Naive thymus-derived CD8-positive, alpha-beta T cell (primary cell): Measurements from ENCODE around the gene DKK3. TPM values are rescaled to one million over a fixed set of nuclear protein-coding genes. Genes with fewer than 3 reads are reported as not detected.

Experiments
- ATAC-seq, 2 donors: fragments of 150-1000 bp; cut with Tn5 transposase in 1 of 2; sonication (Bioruptor Pico), chemical (Tn5 transposase) in 1 of 2; 1 replicate in 1 of 2; 2 replicates in 1 of 2; pipeline ENCODE4 v1.10.0; 2021; ENCODE audit warnings: mild to moderate bottlenecking in 2 of 2, moderate library complexity in 2 of 2
- POLR2A ChIA-PET: fragments of 350-600 bp; sonication (Branson Sonifier 250); formaldehyde crosslinking; loops from one replicate; lab custom pipeline; 2021; ENCODE audit warnings: antibody characterized with exemption; lab: Charles Lee
- DNase-seq, 10 donors: peaks; one replicate each; pipeline versions ENCODE4 v3.0.0 to v3.0.0-alpha.2; 2020 to 2022
- H3K27ac Mint-ChIP-seq, 10 donors: one replicate each; pipeline ENCODE4 v1.8.0; 2020 to 2022; ENCODE audit warnings: mild to moderate bottlenecking in 10 of 10, mixed read lengths in 10 of 10, moderate library complexity in 4 of 10, inconsistent platforms in 1 of 10
- H3K27me3 Mint-ChIP-seq, 5 donors: one replicate each; pipeline ENCODE4 v1.8.0; 2021 to 2022; ENCODE audit warnings: mixed read lengths in 5 of 5
- H3K36me3 Mint-ChIP-seq, 3 donors: one replicate each; pipeline ENCODE4 v1.8.0; 2020 to 2022; ENCODE audit warnings: mixed read lengths in 3 of 3, mild to moderate bottlenecking in 2 of 3, inconsistent platforms in 1 of 3
- H3K4me1 Mint-ChIP-seq, 4 donors: one replicate each; pipeline ENCODE4 v1.8.0; 2021 to 2022; ENCODE audit warnings: mixed read lengths in 4 of 4
- H3K4me3 Mint-ChIP-seq, 10 donors: one replicate each; pipeline ENCODE4 v1.8.0; 2020 to 2022; ENCODE audit warnings: mild to moderate bottlenecking in 10 of 10, mixed read lengths in 10 of 10, moderate library complexity in 6 of 10, inconsistent platforms in 1 of 10
- H3K9me3 Mint-ChIP-seq, 9 donors: one replicate each; pipeline ENCODE4 v1.8.0; 2020 to 2022; ENCODE audit warnings: mixed read lengths in 9 of 9, mild to moderate bottlenecking in 3 of 9, inconsistent platforms in 1 of 9, moderate library complexity in 1 of 9
- polyA plus RNA-seq, 3 donors: library from polyadenylated mRNA; unstranded; fragments of 300-500 nt; fragmentation: Illumina TruSeq; gene quantifications; one replicate each; pipeline ENCODE4 v1.2.3, GENCODE V29; 2021
- total RNA-seq, 8 experiments: library from RNA in 2 of 8; stranded (reverse) in 2 of 8; gene quantifications; one replicate each; pipeline ENCODE4 v1.2.3 and lab custom pipeline; 2021 to 2026

The DKK3 gene
- total and polyA plus RNA-seq, 5 experiments from 2014 or later, result 2.3 to 10.8 (median 8.6) TPM

GRCh38 chr11:12026331-12027211 is 18.1 kb upstream of the DKK3 start:
- POLR2A ChIA-PET, result interaction anchor here (0.6 kb wide), 1 partner anchor 184 kb away, joined by 3 read pairs; no protein-coding TSS in a partner anchor
- no peak overlapping the region for H3K27ac Mint-ChIP-seq
- H3K4me3 Mint-ChIP-seq, result no peak overlapping the region
- DNase-seq (no peak), ATAC-seq (no peak)
- H3K36me3 Mint-ChIP-seq, result peaks cover 0 to 20% (median 13%) of the 10 kb centered on the region in 3 donors
- peaks cover 9 to 30% (median 16%) of the 10 kb centered on the region in 5 donors for H3K27me3 Mint-ChIP-seq
- no peaks in the 10 kb centered on the region for H3K4me1 Mint-ChIP-seq
- H3K9me3 Mint-ChIP-seq, result peaks cover 0 to 18% (median 9%) of the 10 kb centered on the region in 9 donors

- POLR2A ChIA-PET, result no interaction called here
- H3K9me3 Mint-ChIP-seq, result peaks cover 0 to 18% (median 9%) of the 10 kb centered on the region in 9 donors
- no peaks in the 10 kb centered on the region for H3K4me1 Mint-ChIP-seq
- H3K27me3 Mint-ChIP-seq, result peaks cover 8 to 30% (median 14%) of the 10 kb centered on the region in 5 donors
- no peak for DNase-seq
- H3K36me3 Mint-ChIP-seq, result peaks cover 0 to 20% (median 13%) of the 10 kb centered on the region in 3 donors
- H3K27ac Mint-ChIP-seq, result no peak overlapping the region
- H3K4me3 Mint-ChIP-seq, result no peak overlapping the region
- ATAC-seq, result no peak
Measured at GRCh38 chr11:12024254-12024926, 16.0 kb upstream of the DKK3 start.

GRCh38 chr11:12023015-12023414 is 14.6 kb upstream of the DKK3 start:
- POLR2A ChIA-PET, result no interaction called here
- Mint-ChIP-seq H3K9me3 (peaks cover 0 to 18% (median 9%) of the 10 kb centered on the region in 9 donors), H3K27ac (no peak overlapping the region), H3K4me3 (no peak overlapping the region), H3K27me3 (peaks cover 8 to 30% (median 14%) of the 10 kb centered on the region in 5 donors), H3K4me1 (no peaks in the 10 kb centered on the region), H3K36me3 (peaks cover 0 to 20% (median 13%) of the 10 kb centered on the region in 3 donors)
- no peak for ATAC-seq
- DNase-seq, result no peak

GRCh38 chr11:12020546-12020945 is 12.1 kb upstream of the DKK3 start:
- POLR2A ChIA-PET, result no interaction called here
- peaks cover 0 to 18% (median 9%) of the 10 kb centered on the region in 9 donors for H3K9me3 Mint-ChIP-seq
- no peak for ATAC-seq
- peaks cover 5 to 42% (median 19%) of the 10 kb centered on the region in 5 donors for H3K27me3 Mint-ChIP-seq
- H3K27ac Mint-ChIP-seq, result no peak overlapping the region
- no peaks in the 10 kb centered on the region for H3K4me1 Mint-ChIP-seq
- no peak for DNase-seq
- peaks cover 0 to 20% (median 13%) of the 10 kb centered on the region in 3 donors for H3K36me3 Mint-ChIP-seq
- no peak overlapping the region for H3K4me3 Mint-ChIP-seq

GRCh38 chr11:12019866-12020416 is 11.5 kb upstream of the DKK3 start:
- DNase-seq (no peak), ATAC-seq (no peak)
- H3K36me3 Mint-ChIP-seq, result peaks cover 0 to 20% (median 13%) of the 10 kb centered on the region in 3 donors
- H3K27me3 Mint-ChIP-seq, result peaks cover 6 to 47% (median 21%) of the 10 kb centered on the region in 5 donors
- H3K9me3 Mint-ChIP-seq, result peaks cover 0 to 18% (median 9%) of the 10 kb centered on the region in 9 donors
- H3K4me1 Mint-ChIP-seq, result no peaks in the 10 kb centered on the region
- H3K4me3 Mint-ChIP-seq, result no peak overlapping the region
- POLR2A ChIA-PET, result no interaction called here
- no peak overlapping the region for H3K27ac Mint-ChIP-seq

GRCh38 chr11:12019337-12019736 is 10.9 kb upstream of the DKK3 start:
- Mint-ChIP-seq H3K27ac (no peak overlapping the region), H3K36me3 (peaks cover 0 to 15% (median 10%) of the 10 kb centered on the region in 3 donors), H3K27me3 (peaks cover 9 to 47% (median 22%) of the 10 kb centered on the region in 5 donors), H3K9me3 (peaks cover 0 to 14% (median 5%) of the 10 kb centered on the region in 9 donors), H3K4me3 (no peak overlapping the region), H3K4me1 (no peaks in the 10 kb centered on the region)
- POLR2A ChIA-PET, result no interaction called here
- ATAC-seq (no peak), DNase-seq (no peak)

GRCh38 chr11:12017865-12018453 is 9.5 kb upstream of the DKK3 start:
- peaks cover 0 to 3% (median 0%) of the 10 kb centered on the region in 4 donors for H3K4me1 Mint-ChIP-seq
- no peak overlapping the region for H3K4me3 Mint-ChIP-seq
- H3K9me3 Mint-ChIP-seq, result peaks cover 0 to 5% (median 0%) of the 10 kb centered on the region in 9 donors
- DNase-seq (no peak), ATAC-seq (no peak)
- no peak overlapping the region for H3K27ac Mint-ChIP-seq
- peaks cover 0 to 6% (median 4%) of the 10 kb centered on the region in 3 donors for H3K36me3 Mint-ChIP-seq
- peaks cover 9 to 49% (median 28%) of the 10 kb centered on the region in 5 donors for H3K27me3 Mint-ChIP-seq
- POLR2A ChIA-PET, result no interaction called here

- H3K4me3 Mint-ChIP-seq, result no peak overlapping the region
- DNase-seq, result no peak
- H3K27me3 Mint-ChIP-seq, result peaks cover 5 to 44% (median 28%) of the 10 kb centered on the region in 5 donors
- ATAC-seq, result no peak
- POLR2A ChIA-PET, result no interaction called here
- H3K36me3 Mint-ChIP-seq, result peaks cover 0 to under 1% (median 0%) of the 10 kb centered on the region in 3 donors
- H3K9me3 Mint-ChIP-seq, result no peaks in the 10 kb centered on the region
- H3K27ac Mint-ChIP-seq, result no peak overlapping the region
- peaks cover 0 to 3% (median 0%) of the 10 kb centered on the region in 4 donors for H3K4me1 Mint-ChIP-seq
Measured at GRCh38 chr11:12017243-12017678, 8.8 kb upstream of the DKK3 start.

GRCh38 chr11:12016246-12016645 is 7.8 kb upstream of the DKK3 start:
- POLR2A ChIA-PET, result no interaction called here
- Mint-ChIP-seq H3K36me3 (no peaks in the 10 kb centered on the region), H3K27me3 (peaks cover 7 to 40% (median 27%) of the 10 kb centered on the region in 5 donors), H3K9me3 (no peaks in the 10 kb centered on the region), H3K27ac (no peak overlapping the region), H3K4me1 (peaks cover 0 to 3% (median 0%) of the 10 kb centered on the region in 4 donors), H3K4me3 (no peak overlapping the region)
- DNase-seq (no peak), ATAC-seq (no peak)

- Mint-ChIP-seq H3K9me3 (no peaks in the 10 kb centered on the region), H3K27me3 (peaks cover 11 to 47% (median 32%) of the 10 kb centered on the region in 5 donors), H3K4me1 (peaks cover 0 to 3% (median 0%) of the 10 kb centered on the region in 4 donors), H3K27ac (no peak overlapping the region), H3K4me3 (no peak overlapping the region), H3K36me3 (no peaks in the 10 kb centered on the region)
- POLR2A ChIA-PET, result no interaction called here
- no peak for ATAC-seq
- DNase-seq, result no peak
Measured at GRCh38 chr11:12015486-12015885, 7.1 kb upstream of the DKK3 start.

- Mint-ChIP-seq H3K27me3 (peaks cover 25 to 65% (median 45%) of the 10 kb centered on the region in 5 donors), H3K36me3 (no peaks in the 10 kb centered on the region)
- no peak for ATAC-seq
Measured at GRCh38 chr11:12013781-12014180, 5.4 kb upstream of the DKK3 start.

More at GRCh38 chr11:12013781-12014180, 5.4 kb upstream of the DKK3 start:
- Mint-ChIP-seq H3K27ac (no peak overlapping the region), H3K4me3 (no peak overlapping the region), H3K9me3 (no peaks in the 10 kb centered on the region), H3K4me1 (peaks cover 1 to 8% (median 6%) of the 10 kb centered on the region in 4 donors)
- no peak for DNase-seq
- POLR2A ChIA-PET, result no interaction called here
